ENCODE results near the gene OR2F2. TPM values are rescaled to one million over a fixed set of nuclear protein-coding genes. Genes with fewer than 3 reads are reported as not detected.

Gene OR2F2
- total RNA-seq, 2 donors from 2014 or later = not detected

GRCh38 chr7:143974459-143974858 lies 39.4 kb downstream of the OR2F2 start:
- no peaks in the 10 kb centered on the region for H3K36me3 Mint-ChIP-seq
- H3K4me3 Mint-ChIP-seq = no peak overlapping the region
- DNase-seq (ENCODE audit: low spot score) (no peak), ATAC-seq (no peak)
- H3K4me1 Mint-ChIP-seq (ENCODE audit: low read depth in 2 of 2) = no peaks in the 10 kb centered on the region
- no peak overlapping the region for H3K27ac Mint-ChIP-seq
- no peaks in the 10 kb centered on the region for H3K9me3 Mint-ChIP-seq
- peaks cover 10 to 27% of the 10 kb centered on the region in 2 donors for H3K27me3 Mint-ChIP-seq

- Mint-ChIP-seq H3K4me3 (no peak overlapping the region), H3K9me3 (peaks cover 3% of the 10 kb centered on the region), H3K27me3 (peaks cover 8 to 36% of the 10 kb centered on the region in 2 donors), H3K4me1 (ENCODE audit: low read depth in 2 of 2) (no peaks in the 10 kb centered on the region), H3K27ac (no peak overlapping the region), H3K36me3 (no peaks in the 10 kb centered on the region)
- ATAC-seq = no peak
- DNase-seq (ENCODE audit: low spot score) = no peak
Observed at GRCh38 chr7:143975617-143976016, 40.6 kb downstream of the OR2F2 start.

DNA sequence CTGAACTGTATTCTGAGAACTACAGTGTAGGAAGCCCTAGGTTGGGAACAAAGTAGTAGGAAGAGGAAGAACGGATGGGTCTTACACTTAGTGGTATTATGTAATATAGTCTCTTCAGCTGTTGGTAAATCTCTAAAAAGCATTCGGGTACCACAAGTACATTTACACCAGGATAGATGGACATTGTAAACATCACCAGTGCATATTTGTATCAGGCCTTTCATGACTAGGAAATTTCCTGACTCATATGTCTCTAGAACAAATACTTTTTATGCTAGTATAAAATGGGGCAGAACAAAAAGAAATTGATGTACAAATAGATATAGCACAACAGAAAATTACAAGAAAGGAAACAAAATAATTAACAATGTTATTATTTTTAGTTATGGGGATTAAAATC lies 43.6 kb downstream of the OR2F2 start:
- DNase-seq (ENCODE audit: low spot score) (no peak), ATAC-seq (no peak)
- Mint-ChIP-seq H3K9me3 (peaks cover 3% of the 10 kb centered on the region), H3K27ac (no peak overlapping the region), H3K27me3 (peaks cover 0 to 33% of the 10 kb centered on the region in 2 donors), H3K36me3 (no peaks in the 10 kb centered on the region), H3K4me1 (ENCODE audit: low read depth in 2 of 2) (no peaks in the 10 kb centered on the region), H3K4me3 (no peak overlapping the region)

GRCh38 chr7:143979359-143979758 lies 44.3 kb downstream of the OR2F2 start:
- no peaks in the 10 kb centered on the region for H3K4me1 Mint-ChIP-seq (ENCODE audit: low read depth in 2 of 2)
- H3K27ac Mint-ChIP-seq = no peak overlapping the region
- no peaks in the 10 kb centered on the region for H3K36me3 Mint-ChIP-seq
- ATAC-seq (no peak), DNase-seq (ENCODE audit: low spot score) (no peak)
- peaks cover 0 to 28% of the 10 kb centered on the region in 2 donors for H3K27me3 Mint-ChIP-seq
- peaks cover 3% of the 10 kb centered on the region for H3K9me3 Mint-ChIP-seq
- H3K4me3 Mint-ChIP-seq = no peak overlapping the region

- no peak overlapping the region for H3K27ac Mint-ChIP-seq
- no peak overlapping the region for H3K4me3 Mint-ChIP-seq
- no peaks in the 10 kb centered on the region for H3K36me3 Mint-ChIP-seq
- peaks cover 0 to 28% of the 10 kb centered on the region in 2 donors for H3K27me3 Mint-ChIP-seq
- DNase-seq (ENCODE audit: low spot score) (no peak), ATAC-seq (no peak)
- H3K4me1 Mint-ChIP-seq (ENCODE audit: low read depth in 2 of 2) = no peaks in the 10 kb centered on the region
- H3K9me3 Mint-ChIP-seq = peaks cover 3% of the 10 kb centered on the region
Observed at GRCh38 chr7:143979998-143980397, 45.0 kb downstream of the OR2F2 start.

- DNase-seq (ENCODE audit: low spot score) (no peak), ATAC-seq (peak in 1 of 2 donors; percentile 43)
- Mint-ChIP-seq H3K4me3 (no peak overlapping the region), H3K27ac (no peak overlapping the region), H3K9me3 (peaks cover 3% of the 10 kb centered on the region), H3K4me1 (ENCODE audit: low read depth in 2 of 2) (no peaks in the 10 kb centered on the region), H3K27me3 (peaks cover 0 to 28% of the 10 kb centered on the region in 2 donors), H3K36me3 (no peaks in the 10 kb centered on the region)
Observed at GRCh38 chr7:143980746-143981510, 45.9 kb downstream of the OR2F2 start.

- no peak for DNase-seq (ENCODE audit: low spot score)
Observed at GRCh38 chr7:143983960-143984359, 48.9 kb downstream of the OR2F2 start.

More at GRCh38 chr7:143983960-143984359, 48.9 kb downstream of the OR2F2 start:
- Mint-ChIP-seq H3K27me3 (peaks cover 0 to 21% of the 10 kb centered on the region in 2 donors), H3K4me1 (ENCODE audit: low read depth in 2 of 2) (peaks cover 0 to 6% of the 10 kb centered on the region in 2 donors), H3K36me3 (no peaks in the 10 kb centered on the region), H3K4me3 (no peak overlapping the region), H3K27ac (no peak overlapping the region), H3K9me3 (peaks cover 3% of the 10 kb centered on the region)
- ATAC-seq = no peak

Other genes starting within 250 kb of the OR2F2 start
- gene CTAGE6, start 177.5 kb upstream of the OR2F2 start, total RNA-seq = 1 to 10 TPM; 1.6 to 2.8 TPM
- 10 to 100 TPM in 1 of 2 donors, 1 to 10 TPM in 1; 7.4 to 13.5 TPM for gene TCAF1, start 33.1 kb upstream of the OR2F2 start, total RNA-seq
- not detected for gene OR2F1, start 19.6 kb downstream of the OR2F2 start, total RNA-seq
- not detected for gene OR6B1, start 65.1 kb downstream of the OR2F2 start, total RNA-seq
- not detected for gene OR2A5, start 113.7 kb downstream of the OR2F2 start, total RNA-seq
- gene OR2A25, start 134.6 kb downstream of the OR2F2 start, total RNA-seq = not detected
- not detected for gene OR2A12, start 151.0 kb downstream of the OR2F2 start, total RNA-seq
- gene OR2A2, start 174.3 kb downstream of the OR2F2 start, total RNA-seq = not detected
- not detected for gene OR2A14, start 187.9 kb downstream of the OR2F2 start, total RNA-seq
- gene CTAGE4, start 248.2 kb downstream of the OR2F2 start, total RNA-seq = 1 to 10 TPM in 1 of 2 donors, under 1 TPM in 1; 0.38 to 1.7 TPM